Left ventricle myocardium inferior (tissue), 1 donor: ENCODE data around the gene RMI2. TPM values are rescaled to one million over a fixed set of nuclear protein-coding genes. Genes with fewer than 3 reads are reported as not detected.

ENCODE experiments used
- DNase-seq: peaks from one replicate; pipeline ENCODE4 v3.0.0-alpha.2; 2020
- H3K27ac ChIP-seq: fragments of 200-600 bp; replicated peaks from 2 replicates; pipeline ENCODE4 v1.8.0; 2021
- H3K27me3 ChIP-seq: fragments of 200-600 bp; 2 replicates; pipeline ENCODE4 v1.8.0; 2021; ENCODE audit warnings: low read depth
- H3K36me3 ChIP-seq: fragments of 200-600 bp; 2 replicates; pipeline ENCODE4 v1.8.0; 2021
- H3K4me1 ChIP-seq: fragments of 200-600 bp; 2 replicates; pipeline ENCODE4 v1.8.0; 2021
- H3K4me3 ChIP-seq: fragments of 200-600 bp; 2 replicates; pipeline ENCODE4 v1.8.0; 2021; ENCODE audit warnings: mild to moderate bottlenecking, moderate library complexity
- H3K9me3 ChIP-seq: fragments of 200-600 bp; replicated peaks from 2 replicates; pipeline ENCODE4 v1.8.0; 2021
- CTCF ChIP-seq: fragments of 200-600 bp; IDR thresholded peaks from 2 replicates; pipeline ENCODE4 v1.8.0; 2021; ENCODE audit warnings: antibody characterized with exemption, mild to moderate bottlenecking, borderline replicate concordance
- intact Hi-C: fragments of 100-400 bp; cut with micrococcal nuclease; formaldehyde crosslinking; loops from one replicate; pipeline ENCODE4 v1.11.0; 2022
- total RNA-seq: library from RNA; stranded (reverse); fragmentation: NEBNext Ultra II Directional; extraction: Animal tissue kit (Norgen Biotek cat#: 25700); gene quantifications from one replicate; pipeline ENCODE4 v1.2.1, GENCODE V29; 2021
- donor health status: DM: no; HTN: yes; CAD: no; lungs with severe emphysema.

Gene RMI2
- total RNA-seq, 1 donor from 2014 or later, result 0.60 TPM

- intact Hi-C loops, result no loop called here
- H3K36me3 ChIP-seq, result no peaks in the 10 kb centered on the region
- H3K9me3 ChIP-seq, result no peaks in the 10 kb centered on the region
- no peak overlapping the region for H3K4me3 ChIP-seq
- no peaks in the 10 kb centered on the region for H3K4me1 ChIP-seq
- no peak for DNase-seq
- TF ChIP-seq CTCF, result no peak
- H3K27ac ChIP-seq, result no peak overlapping the region
- no peaks in the 10 kb centered on the region for H3K27me3 ChIP-seq
Observed at GRCh38 chr16:11319529-11320146, 25.6 kb upstream of the RMI2 start.

- Histone ChIP-seq H3K4me1 (no peaks in the 10 kb centered on the region), H3K9me3 (no peaks in the 10 kb centered on the region), H3K27me3 (no peaks in the 10 kb centered on the region), H3K4me3 (no peak overlapping the region), H3K27ac (no peak overlapping the region), H3K36me3 (no peaks in the 10 kb centered on the region)
- DNase-seq, result no peak
- intact Hi-C loops, result no loop called here
- no peak for TF ChIP-seq CTCF
Observed at GRCh38 chr16:11320170-11320569, 25.1 kb upstream of the RMI2 start.

GRCh38 chr16:11321662-11322061 is 23.6 kb upstream of the RMI2 start:
- Histone ChIP-seq H3K4me3 (no peak overlapping the region), H3K36me3 (no peaks in the 10 kb centered on the region), H3K9me3 (no peaks in the 10 kb centered on the region), H3K4me1 (peaks cover 11% of the 10 kb centered on the region), H3K27me3 (no peaks in the 10 kb centered on the region), H3K27ac (no peak overlapping the region)
- DNase-seq, result no peak
- intact Hi-C loops, result no loop called here
- no peak for TF ChIP-seq CTCF

GRCh38 chr16:11322823-11323222 is 22.4 kb upstream of the RMI2 start:
- Histone ChIP-seq H3K36me3 (no peaks in the 10 kb centered on the region), H3K9me3 (no peaks in the 10 kb centered on the region), H3K27me3 (no peaks in the 10 kb centered on the region), H3K4me1 (peaks cover 13% of the 10 kb centered on the region), H3K27ac (no peak overlapping the region), H3K4me3 (no peak overlapping the region)
- DNase-seq, result no peak
- intact Hi-C loops, result no loop called here
- no peak for TF ChIP-seq CTCF

- Histone ChIP-seq H3K9me3 (no peaks in the 10 kb centered on the region), H3K4me3 (no peak overlapping the region), H3K27ac (no peak overlapping the region), H3K27me3 (no peaks in the 10 kb centered on the region), H3K4me1 (peaks cover 22% of the 10 kb centered on the region), H3K36me3 (no peaks in the 10 kb centered on the region)
- intact Hi-C loops, result no loop called here
- DNase-seq, result no peak
- no peak for TF ChIP-seq CTCF
Observed at GRCh38 chr16:11323551-11324336, 21.5 kb upstream of the RMI2 start.
